Measurements from ENCODE around the gene HLCS. TPM values are rescaled to one million over a fixed set of nuclear protein-coding genes. Genes with fewer than 3 reads are reported as not detected.

The HLCS gene
- total and polyA plus RNA-seq, 10 of the 15 experiments (the other 5 are each of a cell fraction or from before 2014, with no cell fraction given): 1.5 to 12.7 (median 9.6) TPM

DNA sequence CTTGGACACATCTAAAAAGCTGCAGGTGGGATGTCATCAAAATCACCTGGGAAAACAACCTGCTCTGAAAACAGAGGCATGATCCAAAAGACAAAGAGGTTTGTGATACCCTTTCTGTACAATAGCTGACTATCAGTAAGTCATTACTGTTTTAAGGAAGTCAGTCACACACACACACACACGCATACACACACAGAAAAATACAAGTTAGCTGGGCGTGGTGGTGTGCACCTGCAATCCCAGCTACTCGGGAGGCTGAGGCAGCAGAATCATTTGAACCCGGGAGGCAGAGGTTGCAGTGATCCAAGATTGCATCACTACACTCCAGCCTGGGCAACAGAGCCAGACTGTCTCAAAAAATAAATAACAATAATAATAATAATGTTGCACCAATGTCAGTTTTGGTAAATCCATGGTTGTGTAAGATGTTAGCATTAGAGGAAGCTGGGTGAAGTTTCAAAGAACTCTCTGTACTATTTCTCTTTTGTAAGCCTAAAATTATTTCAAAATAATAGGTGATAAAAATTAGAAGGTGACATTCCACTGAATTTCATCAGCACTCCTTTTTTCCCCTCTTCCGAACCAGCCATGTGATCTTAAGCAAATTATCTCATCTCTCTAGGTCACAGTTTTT is 9.9 kb upstream of the HLCS start:
- H4K20me1 ChIP-seq (ENCODE audit: control insufficient read depth, insufficient read depth): no peaks in the 10 kb centered on the region
- 42% methylated on average over 5 of the region's 5 CpGs for WGBS (ENCODE audit: insufficient coverage, insufficient replicate concordance, low lambda C conversion rate, missing lambda C conversion rate)
- ATAC-seq (no peak), FAIRE-seq (no peak), DNase-seq (ENCODE audit: low read depth, low spot score) (no peak)
- no peaks in the 10 kb centered on the region for H3K79me2 ChIP-seq (ENCODE audit: control insufficient read depth, insufficient read depth, low read length)
- in situ Hi-C loops (cut with MboI) (no loop called here), intact Hi-C loops (cut with micrococcal nuclease; ENCODE audit: unreplicated experiment) (loop anchor here (5.0 kb wide), 1 partner anchor 101 kb away; no protein-coding TSS in a partner anchor)
- ChIA-PET POLR2A (interaction anchor here (0.6 to 1.7 kb wide), 3 partner anchors 9 to 688 kb away, joined by 4 to 12 read pairs (median 4); partner anchors contain the start of gene HLCS), CTCF (interaction anchor here (0.6 to 6.5 kb wide), 31 partner anchors 8 to 719 kb away, joined by 3 to 94 read pairs (median 5); partner anchors contain the start of genes HLCS, MORC3 and RIPPLY3), SMC1A (ENCODE audit: uncharacterized antibody, unreplicated experiment) (interaction anchor here (0.6 to 2.8 kb wide), 20 partner anchors 9 to 666 kb away, joined by 3 to 23 read pairs (median 4); no protein-coding TSS in a partner anchor), RAD21 (ENCODE audit: unreplicated experiment) (interaction anchor here (0.7 to 2.8 kb wide), 15 partner anchors 10 to 283 kb away, joined by 3 to 20 read pairs (median 5); partner anchors contain the start of gene HLCS)
- H3K4me3 ChIP-seq: no peak overlapping the region
- no peaks in the 10 kb centered on the region for H3K9me3 ChIP-seq (replicated peaks; ENCODE audit: control insufficient read depth, insufficient read depth, low read length)
- no peak overlapping the region for H3K9ac ChIP-seq (ENCODE audit: control insufficient read depth, insufficient read depth, low read length)
- peaks cover 15% of the 10 kb centered on the region for H3K4me1 ChIP-seq (ENCODE audit: control insufficient read depth, insufficient read depth, low read length)
- no peak overlapping the region for H2AFZ ChIP-seq (ENCODE audit: control insufficient read depth, low read depth, low read length)
- no peak overlapping the region for H3K27ac ChIP-seq (ENCODE audit: control insufficient read depth, insufficient read depth)
- H3K4me2 ChIP-seq (ENCODE audit: control insufficient read depth, insufficient read depth): no peak overlapping the region
- no peaks in the 10 kb centered on the region for H3K36me3 ChIP-seq (ENCODE audit: control insufficient read depth in 2 of 2, insufficient read depth in 2 of 2, low read length in 1 of 2)
- no peaks in the 10 kb centered on the region for H3K27me3 ChIP-seq (replicated peaks in 1 of 2; ENCODE audit: control insufficient read depth in 2 of 2, insufficient read depth in 2 of 2, low read length in 1 of 2)
- BruUV-seq (replicated peaks): no TSS peak
- TF ChIP-seq NR2C2 (IDR thresholded peaks at IDR 0.05; ENCODE audit: borderline replicate concordance, control insufficient read depth, insufficient read length, low read depth) (no peak), TARDBP (IDR thresholded peaks at IDR 0.05; ENCODE audit: borderline replicate concordance) (no peak), KLF5 (IDR thresholded peaks at IDR 0.05; ENCODE audit: partially characterized antibody) (no peak), PAX8 (IDR thresholded peaks at IDR 0.05) (no peak), MTA2 (IDR thresholded peaks at IDR 0.05; ENCODE audit: low read depth) (no peak), ATF7 (IDR thresholded peaks at IDR 0.05; ENCODE audit: low read depth) (no peak), MYC (IDR thresholded peaks at IDR 0.05; ENCODE audit: insufficient read depth, insufficient read length, insufficient replicate concordance, low read length, severe bottlenecking) (no peak), FOS (IDR thresholded peaks at IDR 0.05; ENCODE audit: borderline replicate concordance, extremely low read depth, insufficient read length) (no peak), CEBPB (IDR thresholded peaks at IDR 0.05; ENCODE audit: borderline replicate concordance in 1 of 2, low read depth in 2 of 2, low read length in 2 of 2) (no peak)
- TF ChIP-seq, protein P1, sequence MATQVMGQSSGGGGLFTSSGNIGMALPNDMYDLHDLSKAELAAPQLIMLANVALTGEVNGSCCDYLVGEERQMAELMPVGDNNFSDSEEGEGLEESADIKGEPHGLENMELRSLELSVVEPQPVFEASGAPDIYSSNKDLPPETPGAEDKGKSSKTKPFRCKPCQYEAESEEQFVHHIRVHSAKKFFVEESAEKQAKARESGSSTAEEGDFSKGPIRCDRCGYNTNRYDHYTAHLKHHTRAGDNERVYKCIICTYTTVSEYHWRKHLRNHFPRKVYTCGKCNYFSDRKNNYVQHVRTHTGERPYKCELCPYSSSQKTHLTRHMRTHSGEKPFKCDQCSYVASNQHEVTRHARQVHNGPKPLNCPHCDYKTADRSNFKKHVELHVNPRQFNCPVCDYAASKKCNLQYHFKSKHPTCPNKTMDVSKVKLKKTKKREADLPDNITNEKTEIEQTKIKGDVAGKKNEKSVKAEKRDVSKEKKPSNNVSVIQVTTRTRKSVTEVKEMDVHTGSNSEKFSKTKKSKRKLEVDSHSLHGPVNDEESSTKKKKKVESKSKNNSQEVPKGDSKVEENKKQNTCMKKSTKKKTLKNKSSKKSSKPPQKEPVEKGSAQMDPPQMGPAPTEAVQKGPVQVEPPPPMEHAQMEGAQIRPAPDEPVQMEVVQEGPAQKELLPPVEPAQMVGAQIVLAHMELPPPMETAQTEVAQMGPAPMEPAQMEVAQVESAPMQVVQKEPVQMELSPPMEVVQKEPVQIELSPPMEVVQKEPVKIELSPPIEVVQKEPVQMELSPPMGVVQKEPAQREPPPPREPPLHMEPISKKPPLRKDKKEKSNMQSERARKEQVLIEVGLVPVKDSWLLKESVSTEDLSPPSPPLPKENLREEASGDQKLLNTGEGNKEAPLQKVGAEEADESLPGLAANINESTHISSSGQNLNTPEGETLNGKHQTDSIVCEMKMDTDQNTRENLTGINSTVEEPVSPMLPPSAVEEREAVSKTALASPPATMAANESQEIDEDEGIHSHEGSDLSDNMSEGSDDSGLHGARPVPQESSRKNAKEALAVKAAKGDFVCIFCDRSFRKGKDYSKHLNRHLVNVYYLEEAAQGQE (IDR thresholded peaks at IDR 0.05; ENCODE audit: low read depth, low read length): no peak

Measured in GM12878 (cell line).